Measurements from ENCODE around the gene MRPS9.

DNA sequence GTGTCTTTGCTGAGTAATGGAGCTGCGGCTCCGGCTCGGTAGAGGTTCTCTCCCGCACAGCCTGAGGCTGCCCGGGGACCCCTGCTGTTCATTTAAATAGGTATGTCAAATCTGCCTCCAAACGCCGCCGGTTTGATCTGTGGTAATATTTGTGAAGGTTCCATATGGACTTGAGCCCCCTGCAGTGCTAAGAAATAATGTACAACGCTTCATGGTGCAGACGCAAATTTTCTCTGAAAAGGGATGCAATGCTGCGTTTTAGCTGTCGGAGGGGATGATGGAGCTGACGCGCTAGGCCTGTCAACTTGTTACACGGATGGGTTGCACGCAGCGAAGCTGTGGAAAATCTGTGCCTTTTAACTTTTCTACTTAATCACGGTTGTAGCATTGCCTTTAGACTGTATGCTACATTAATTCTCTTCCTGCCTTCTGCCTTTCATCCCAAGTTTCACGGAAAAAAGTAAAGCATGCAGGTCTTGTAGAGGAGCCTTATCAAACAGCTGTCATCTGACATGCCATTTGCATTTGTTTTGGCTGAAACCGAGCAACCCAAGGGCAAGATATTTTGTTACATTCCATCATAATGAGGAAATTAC, 43.2 kb downstream of the MRPS9 start:
- TF ChIP-seq CTCF (conservative IDR thresholded peaks at IDR 0.05; ENCODE audit: low read depth, low read length) (no peak), EZH2 (IDR thresholded peaks at IDR 0.05; ENCODE audit: borderline replicate concordance, low read depth, low read length, poor library complexity, severe bottlenecking) (no peak)

All from A673 (cell line).